ENCODE results near the gene TMCO2. TPM values are rescaled to one million over a fixed set of nuclear protein-coding genes. Genes with fewer than 3 reads are reported as not detected.

TMCO2 gene
- total RNA-seq, 1 donor from 2014 or later, result not detected

DNA sequence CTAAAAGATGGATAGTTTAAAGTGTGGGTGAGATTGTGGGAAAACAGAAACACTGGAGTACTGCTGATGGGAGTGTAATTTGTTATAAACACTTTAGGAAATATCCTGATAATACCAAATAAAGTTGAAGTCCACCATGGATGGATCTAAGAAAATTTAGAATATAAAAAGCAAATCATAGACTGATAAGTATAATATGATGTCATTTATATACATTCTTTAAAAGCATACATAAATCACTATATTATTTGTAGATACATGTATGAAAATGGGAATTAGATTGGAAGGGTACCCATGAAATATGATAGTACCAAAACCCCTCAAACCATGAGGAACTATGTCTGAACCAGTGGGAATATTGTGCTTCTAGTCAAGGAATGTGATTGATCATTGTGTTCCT is 18.2 kb downstream of the TMCO2 start:
- Mint-ChIP-seq H3K36me3 (ENCODE audit: low read depth) (peaks cover 28% of the 10 kb centered on the region), H3K27ac (ENCODE audit: unreplicated experiment) (peak overlapping the region; percentile 80), H3K4me1 (ENCODE audit: low read depth) (peaks cover 48% of the 10 kb centered on the region), H3K27me3 (ENCODE audit: low read depth) (no peaks in the 10 kb centered on the region), H3K9me3 (ENCODE audit: low read depth) (no peaks in the 10 kb centered on the region), H3K4me3 (ENCODE audit: unreplicated experiment) (no peak overlapping the region)
- DNase-seq (ENCODE audit: low spot score), result no peak
- TF ChIP-seq, protein P1, sequence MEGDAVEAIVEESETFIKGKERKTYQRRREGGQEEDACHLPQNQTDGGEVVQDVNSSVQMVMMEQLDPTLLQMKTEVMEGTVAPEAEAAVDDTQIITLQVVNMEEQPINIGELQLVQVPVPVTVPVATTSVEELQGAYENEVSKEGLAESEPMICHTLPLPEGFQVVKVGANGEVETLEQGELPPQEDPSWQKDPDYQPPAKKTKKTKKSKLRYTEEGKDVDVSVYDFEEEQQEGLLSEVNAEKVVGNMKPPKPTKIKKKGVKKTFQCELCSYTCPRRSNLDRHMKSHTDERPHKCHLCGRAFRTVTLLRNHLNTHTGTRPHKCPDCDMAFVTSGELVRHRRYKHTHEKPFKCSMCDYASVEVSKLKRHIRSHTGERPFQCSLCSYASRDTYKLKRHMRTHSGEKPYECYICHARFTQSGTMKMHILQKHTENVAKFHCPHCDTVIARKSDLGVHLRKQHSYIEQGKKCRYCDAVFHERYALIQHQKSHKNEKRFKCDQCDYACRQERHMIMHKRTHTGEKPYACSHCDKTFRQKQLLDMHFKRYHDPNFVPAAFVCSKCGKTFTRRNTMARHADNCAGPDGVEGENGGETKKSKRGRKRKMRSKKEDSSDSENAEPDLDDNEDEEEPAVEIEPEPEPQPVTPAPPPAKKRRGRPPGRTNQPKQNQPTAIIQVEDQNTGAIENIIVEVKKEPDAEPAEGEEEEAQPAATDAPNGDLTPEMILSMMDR (IDR thresholded peaks at IDR 0.05), result no peak

- Mint-ChIP-seq H3K36me3 (ENCODE audit: low read depth) (peaks cover 24% of the 10 kb centered on the region), H3K27ac (ENCODE audit: unreplicated experiment) (peak overlapping the region; percentile 96), H3K4me1 (ENCODE audit: low read depth) (peaks cover 41% of the 10 kb centered on the region), H3K27me3 (ENCODE audit: low read depth) (no peaks in the 10 kb centered on the region), H3K9me3 (ENCODE audit: low read depth) (no peaks in the 10 kb centered on the region), H3K4me3 (ENCODE audit: unreplicated experiment) (no peak overlapping the region)
- TF ChIP-seq, protein P1 (IDR thresholded peaks at IDR 0.05), result no peak
- DNase-seq (ENCODE audit: low spot score), result no peak
Observed at GRCh38 chr1:40266786-40267535, 19.2 kb downstream of the TMCO2 start.

DNA sequence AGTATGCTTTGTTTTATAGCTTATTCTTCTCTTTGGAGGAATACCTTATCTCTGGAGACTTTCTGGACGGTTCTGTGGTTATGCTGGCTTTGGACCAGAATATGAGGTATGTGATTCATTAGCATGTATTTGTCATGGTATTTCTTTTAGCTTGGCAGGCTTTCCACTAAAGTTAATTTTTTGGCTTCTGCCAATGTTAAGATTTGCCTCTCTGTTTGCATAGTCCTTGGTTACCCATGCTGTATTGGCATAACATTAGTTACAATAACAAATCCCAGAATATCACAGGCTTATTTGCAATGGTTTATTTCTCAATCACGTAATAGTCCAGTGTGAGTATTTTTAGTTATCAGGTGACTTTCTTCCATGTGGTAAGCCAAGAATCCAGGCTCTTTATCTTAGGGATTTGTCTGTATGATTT is 20.0 kb downstream of the TMCO2 start:
- H3K27ac Mint-ChIP-seq (ENCODE audit: unreplicated experiment), result peak overlapping the region; percentile 96

DNA sequence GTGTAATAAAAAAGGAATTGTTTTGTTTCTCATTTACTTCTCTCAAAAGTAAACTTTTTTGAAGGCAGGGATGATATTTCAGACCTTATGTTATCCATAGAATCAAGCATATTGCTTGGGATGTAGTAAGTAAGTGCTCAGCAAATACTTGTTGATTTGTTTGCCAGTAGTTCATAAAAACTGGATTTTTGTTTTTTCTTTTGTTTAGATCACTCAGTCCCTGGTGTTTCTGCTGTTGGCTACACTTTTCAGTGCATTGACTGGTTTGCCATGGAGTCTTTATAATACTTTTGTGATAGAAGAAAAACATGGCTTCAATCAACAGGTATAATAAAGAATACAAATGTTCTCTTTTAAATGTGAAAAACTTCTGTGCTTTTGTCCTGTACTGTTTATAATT is 20.5 kb downstream of the TMCO2 start:
- DNase-seq (ENCODE audit: low spot score), result no peak
- Mint-ChIP-seq H3K9me3 (ENCODE audit: low read depth) (no peaks in the 10 kb centered on the region), H3K4me1 (ENCODE audit: low read depth) (peaks cover 32% of the 10 kb centered on the region), H3K27me3 (ENCODE audit: low read depth) (no peaks in the 10 kb centered on the region), H3K4me3 (ENCODE audit: unreplicated experiment) (no peak overlapping the region), H3K27ac (ENCODE audit: unreplicated experiment) (peak overlapping the region; percentile 96), H3K36me3 (ENCODE audit: low read depth) (peaks cover 27% of the 10 kb centered on the region)
- TF ChIP-seq, protein P1 (IDR thresholded peaks at IDR 0.05), result no peak

More for the DNA sequence above, 20.0 kb downstream of the TMCO2 start:
- H3K36me3 Mint-ChIP-seq (ENCODE audit: low read depth), result peaks cover 27% of the 10 kb centered on the region
- no peaks in the 10 kb centered on the region for H3K9me3 Mint-ChIP-seq (ENCODE audit: low read depth)
- peaks cover 36% of the 10 kb centered on the region for H3K4me1 Mint-ChIP-seq (ENCODE audit: low read depth)
- no peak for DNase-seq (ENCODE audit: low spot score)
- no peaks in the 10 kb centered on the region for H3K27me3 Mint-ChIP-seq (ENCODE audit: low read depth)
- no peak overlapping the region for H3K4me3 Mint-ChIP-seq (ENCODE audit: unreplicated experiment)
- TF ChIP-seq, protein P1 (IDR thresholded peaks at IDR 0.05), result no peak

DNA sequence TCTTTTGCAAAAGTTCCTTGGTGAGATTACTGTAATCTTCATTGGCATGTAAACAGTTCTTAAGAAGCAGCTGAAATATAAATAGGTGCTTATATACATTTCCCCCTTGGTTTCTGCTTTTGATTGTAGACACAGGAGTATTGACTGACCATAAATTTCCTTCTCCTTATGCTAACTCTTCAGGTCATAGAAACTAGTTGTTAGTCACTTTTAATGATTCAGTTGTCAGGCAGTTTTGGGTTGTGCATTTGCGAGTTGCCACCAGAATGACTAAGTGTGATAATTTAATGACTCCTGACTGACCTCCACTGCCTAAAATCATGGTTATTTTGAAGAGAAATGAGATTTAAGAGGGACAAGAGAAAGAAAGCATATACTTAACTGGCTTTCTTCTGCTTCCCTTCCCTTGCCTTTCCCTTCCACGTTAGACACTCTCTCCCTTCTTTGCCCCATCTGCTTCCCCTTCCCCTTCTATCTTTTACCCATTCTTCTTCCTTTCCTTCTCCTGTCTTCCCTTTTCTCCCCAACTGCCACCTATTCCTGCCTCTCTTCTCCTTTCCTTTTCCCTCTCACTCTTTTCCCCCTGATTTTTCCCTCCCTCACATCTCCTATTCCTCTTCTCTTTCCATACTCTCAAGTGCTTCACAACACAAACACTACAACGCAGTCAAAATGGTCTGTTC is 22.6 kb downstream of the TMCO2 start:
- TF ChIP-seq, protein P1 (IDR thresholded peaks at IDR 0.05), result no peak
- Mint-ChIP-seq H3K4me1 (ENCODE audit: low read depth) (peaks cover 26% of the 10 kb centered on the region), H3K27me3 (ENCODE audit: low read depth) (no peaks in the 10 kb centered on the region), H3K4me3 (ENCODE audit: unreplicated experiment) (no peak overlapping the region), H3K9me3 (ENCODE audit: low read depth) (no peaks in the 10 kb centered on the region), H3K36me3 (ENCODE audit: low read depth) (peaks cover 30% of the 10 kb centered on the region), H3K27ac (ENCODE audit: unreplicated experiment) (peak overlapping the region; percentile 79)
- DNase-seq (ENCODE audit: low spot score), result no peak
